Loucy (cell line): ENCODE results near the gene ACCSL.

Experiments used
- CTCF ChIP-seq: fragments of 200-600 bp; sonication (generic); conservative IDR thresholded peaks from 2 replicates; pipeline ENCODE4 v1.5.1; 2014; ENCODE audit warnings: mild to moderate bottlenecking, antibody characterized with exemption, low read length
- EZH2phosphoT487 ChIP-seq: fragments of 200-600 bp; IDR thresholded peaks from 2 replicates; pipeline ENCODE4 v1.6.1; 2018; ENCODE audit warnings: antibody characterized with exemption, mild to moderate bottlenecking, moderate library complexity, borderline replicate concordance

GRCh38 chr11:44047298-44047697 lies 483 bp upstream of the ACCSL start:
- no peak for TF ChIP-seq CTCF
- no peak for TF ChIP-seq EZH2phosphoT487
